GM19372 (cell line): Measurements from ENCODE around the gene CCAR1.
"Not testable (repeated sequence)": the region's sequence is repeated elsewhere in the genome, so short reads cannot be mapped to it uniquely, and the experiment has no call there.

Experiments
- ATAC-seq: cut with Tn5 transposase; IDR thresholded peaks from one replicate; pipeline ENCODE4 v1.9.1; 2021; ENCODE audit warnings: mild to moderate bottlenecking, low read depth, moderate library complexity; ENCODE audit not compliant: unreplicated experiment

CCAR1 gene

DNA sequence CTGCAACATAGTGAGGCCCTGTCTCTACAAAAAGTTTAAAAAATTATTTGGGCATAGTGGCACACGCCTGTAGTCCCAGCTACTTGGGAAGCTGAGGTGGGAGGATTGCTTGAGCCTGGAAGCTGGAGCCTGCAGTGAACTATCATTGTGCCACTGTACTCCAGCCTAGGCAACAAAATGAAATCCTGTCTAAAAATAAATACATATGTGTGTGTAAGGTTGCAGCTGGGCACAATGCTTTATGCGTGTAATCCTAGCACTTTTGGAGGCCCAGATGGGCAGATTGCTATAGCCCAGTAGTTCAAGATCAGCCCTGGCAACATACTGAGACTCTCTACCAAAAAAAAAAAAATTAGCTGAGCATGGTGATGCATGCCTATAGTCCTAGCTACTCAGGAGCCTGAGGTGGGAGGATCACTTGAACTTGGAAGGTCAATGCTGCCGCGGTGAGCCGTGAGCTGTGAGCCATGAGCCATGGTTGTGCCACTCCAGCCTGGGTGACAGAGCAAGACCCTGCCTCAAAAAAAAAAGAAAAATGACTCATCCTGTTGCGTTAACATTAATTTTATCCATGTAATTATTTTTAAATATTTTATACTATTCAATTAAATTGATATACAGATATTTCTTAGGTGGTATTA lies 38.3 kb downstream of the CCAR1 start:
- ATAC-seq: no peak

DNA sequence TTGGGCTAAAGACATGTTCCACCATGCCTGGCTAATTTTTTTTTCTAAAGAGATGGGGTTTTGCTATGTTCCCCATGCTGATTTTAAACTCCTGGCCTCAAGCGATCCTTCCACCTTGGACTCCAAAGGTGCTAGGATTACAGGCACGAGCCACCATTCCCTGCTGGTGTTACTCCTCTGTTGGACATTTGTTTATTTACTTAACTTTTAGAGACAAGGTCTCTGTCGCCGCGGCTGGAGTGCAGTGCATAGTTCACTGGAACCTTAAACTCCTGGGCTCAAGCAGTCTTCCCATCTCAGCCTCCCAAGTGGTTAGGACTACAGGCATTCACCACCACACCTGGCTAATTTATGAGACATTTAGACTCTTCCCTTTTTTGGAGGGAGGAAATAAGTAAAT lies 38.9 kb downstream of the CCAR1 start:
- ATAC-seq: no peak

DNA sequence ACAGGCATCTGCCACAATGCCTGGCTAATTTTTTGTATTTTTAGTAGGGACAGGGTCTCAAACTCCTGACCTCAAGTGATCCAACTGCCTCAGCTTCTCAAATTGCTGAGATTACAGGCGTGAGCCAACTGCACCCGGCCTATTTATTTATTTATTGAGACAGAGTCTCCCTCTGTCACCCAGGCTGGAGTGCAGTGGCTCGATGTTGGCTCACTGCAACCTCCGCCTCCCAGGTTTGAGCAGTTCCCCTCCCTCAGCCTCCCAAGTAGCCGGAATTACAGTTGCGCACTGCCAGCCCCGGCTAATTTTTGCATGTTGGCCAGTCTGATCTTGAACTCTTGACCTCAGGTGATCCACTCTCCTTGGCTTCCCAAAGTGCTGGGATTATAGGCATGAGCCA lies 46.4 kb downstream of the CCAR1 start:
- ATAC-seq: not testable (repeated sequence)

DNA sequence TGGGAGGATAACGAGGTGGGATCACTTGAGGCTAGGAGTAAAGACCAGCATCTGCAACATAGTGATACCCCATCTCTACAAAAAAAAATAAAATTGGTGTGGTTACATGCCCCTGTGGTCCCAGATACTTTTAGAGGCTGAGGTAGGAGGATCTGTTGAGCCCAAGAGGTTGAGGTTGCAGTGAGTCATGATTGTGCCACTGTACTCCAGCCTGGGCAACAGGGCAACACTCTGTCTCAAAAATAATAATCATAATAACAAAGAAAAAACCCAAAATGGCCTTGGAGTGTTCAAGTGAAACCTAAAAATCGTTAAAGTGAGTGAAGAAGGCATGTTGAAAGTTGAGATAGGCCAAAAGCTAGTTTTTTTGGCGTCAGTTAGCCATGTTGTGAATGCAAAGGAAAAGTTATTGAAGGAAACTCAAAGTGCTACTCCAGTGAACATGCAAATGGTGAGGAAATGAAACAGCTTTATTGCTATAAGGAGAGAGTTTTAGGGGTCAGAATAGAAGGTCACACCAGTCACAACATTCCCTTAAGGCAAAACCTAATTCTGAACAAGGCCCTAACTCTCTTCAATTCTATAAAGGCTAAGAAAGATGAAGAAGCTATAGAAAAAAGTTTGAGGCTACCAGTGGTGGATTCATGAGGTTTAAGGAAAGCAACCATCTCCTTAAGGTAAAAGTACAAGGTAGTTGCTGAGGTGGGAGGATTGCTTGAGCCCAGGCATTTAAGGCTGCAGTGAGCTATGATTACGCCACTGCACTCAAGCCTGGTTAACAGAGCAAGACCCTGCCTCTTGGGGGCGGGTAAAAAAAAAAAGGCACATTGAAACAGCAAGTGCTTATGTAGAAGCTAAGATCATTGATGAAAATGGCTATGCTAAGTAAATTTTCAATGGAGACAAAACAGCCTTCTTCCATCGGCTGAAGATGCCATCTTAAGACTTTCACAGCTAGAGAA lies 60.9 kb downstream of the CCAR1 start:
- ATAC-seq: no peak

DNA sequence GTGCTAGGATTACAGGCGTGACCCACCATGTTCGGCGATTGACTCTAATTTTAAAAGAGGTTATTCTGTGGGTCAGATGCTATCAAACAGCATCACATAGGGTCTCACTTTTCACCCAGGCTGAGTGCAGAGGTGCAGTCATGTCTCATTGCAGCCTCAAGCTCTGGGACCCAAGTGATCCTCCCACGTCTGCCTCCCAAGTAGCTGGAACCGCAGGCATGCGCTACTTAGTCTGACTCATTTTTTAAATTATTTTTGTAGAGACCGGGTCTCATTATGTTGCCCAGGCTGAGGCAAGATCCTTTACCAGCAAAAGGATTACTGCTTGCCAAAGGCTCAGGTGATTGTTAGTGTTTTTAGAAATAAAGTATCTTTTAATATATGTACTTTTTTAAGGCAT lies 63.4 kb downstream of the CCAR1 start:
- no peak for ATAC-seq

DNA sequence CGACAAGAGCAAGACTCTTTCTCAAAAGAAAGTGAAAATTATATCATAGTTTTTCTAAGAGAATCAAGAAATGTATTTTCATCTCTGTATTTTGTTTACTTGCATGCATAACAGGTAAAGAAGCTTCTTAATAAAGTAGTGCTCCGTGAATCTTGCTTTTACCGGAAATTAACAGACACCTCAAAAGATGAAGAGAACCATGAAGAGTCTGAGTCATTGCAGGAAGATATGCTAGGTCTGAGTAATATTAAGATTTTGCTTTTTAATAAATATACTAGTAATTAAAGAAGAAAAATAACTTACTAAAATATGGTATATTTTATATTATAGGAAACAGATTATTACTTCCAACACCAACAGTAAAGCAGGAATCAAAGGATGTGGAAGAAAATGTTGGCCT lies 66.8 kb downstream of the CCAR1 start:
- no peak for ATAC-seq

DNA sequence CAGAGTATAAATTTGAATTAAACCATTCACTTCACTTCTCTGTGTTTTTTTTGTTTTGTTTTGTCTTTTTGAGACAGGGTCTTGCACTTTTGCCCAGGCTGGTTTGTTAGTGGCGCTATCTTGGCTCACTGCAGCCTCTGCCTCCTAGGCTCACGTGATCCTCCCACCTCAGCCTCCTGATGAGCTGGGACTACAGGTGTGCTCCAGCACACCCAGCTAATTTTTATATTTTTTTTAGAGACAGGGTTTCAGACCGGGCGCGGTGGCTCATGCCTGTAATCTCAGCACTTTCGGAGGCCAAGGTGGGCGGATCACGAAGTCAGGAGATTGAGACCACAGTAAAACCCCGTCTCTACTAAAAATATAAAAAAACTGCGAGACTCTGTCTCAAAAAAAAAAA lies 69.4 kb downstream of the CCAR1 start:
- ATAC-seq: no peak

DNA sequence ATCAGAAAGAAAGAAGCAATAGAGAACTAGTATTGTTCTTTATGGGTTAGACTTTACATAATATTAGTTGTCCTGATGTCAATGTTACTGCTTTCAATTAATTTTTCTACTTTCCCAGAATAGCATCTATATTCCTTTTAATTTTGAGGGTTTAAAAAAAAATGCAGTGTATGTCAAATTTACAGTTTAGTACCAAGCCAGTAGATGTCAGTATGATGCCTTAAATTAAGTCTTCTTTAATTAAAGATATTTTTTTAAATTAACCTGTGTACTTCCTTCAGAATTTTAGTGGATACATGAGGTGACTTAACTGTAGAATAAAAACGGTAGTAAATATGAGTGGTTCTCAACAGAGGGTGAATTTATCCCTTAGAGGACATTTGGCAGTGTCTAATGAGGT lies 71.1 kb downstream of the CCAR1 start:
- no peak for ATAC-seq

DNA sequence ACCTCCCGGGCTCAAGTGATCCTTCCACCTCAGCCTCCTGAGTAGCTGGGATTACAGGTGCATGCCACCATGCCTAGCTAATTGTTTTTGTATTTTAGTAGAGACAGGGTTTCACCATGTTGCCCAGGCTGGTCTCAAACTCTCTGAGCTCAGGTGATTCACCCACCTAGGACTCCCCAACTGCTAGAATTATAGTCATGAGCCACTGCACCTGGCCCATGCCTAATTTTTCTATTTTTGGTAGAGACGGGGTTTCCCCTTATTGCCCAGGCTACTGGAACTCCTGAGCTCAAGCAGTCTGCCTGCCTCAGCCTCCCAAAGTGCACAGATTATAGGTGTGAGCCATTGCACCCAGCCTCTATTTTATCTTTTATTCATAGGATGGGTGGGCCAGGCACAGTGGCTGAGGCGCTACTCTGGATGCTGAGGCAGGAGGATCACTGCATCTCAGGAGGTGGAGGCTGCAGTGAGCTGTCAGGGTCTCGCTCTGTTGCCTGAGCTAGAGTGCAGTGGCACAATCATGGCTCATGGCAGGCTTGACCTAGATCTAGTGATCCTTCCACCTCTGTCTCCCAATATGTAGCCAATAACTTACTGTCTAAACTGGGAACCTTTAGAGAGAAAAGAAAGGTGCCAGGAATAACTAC lies 75.0 kb downstream of the CCAR1 start:
- ATAC-seq: no peak

DNA sequence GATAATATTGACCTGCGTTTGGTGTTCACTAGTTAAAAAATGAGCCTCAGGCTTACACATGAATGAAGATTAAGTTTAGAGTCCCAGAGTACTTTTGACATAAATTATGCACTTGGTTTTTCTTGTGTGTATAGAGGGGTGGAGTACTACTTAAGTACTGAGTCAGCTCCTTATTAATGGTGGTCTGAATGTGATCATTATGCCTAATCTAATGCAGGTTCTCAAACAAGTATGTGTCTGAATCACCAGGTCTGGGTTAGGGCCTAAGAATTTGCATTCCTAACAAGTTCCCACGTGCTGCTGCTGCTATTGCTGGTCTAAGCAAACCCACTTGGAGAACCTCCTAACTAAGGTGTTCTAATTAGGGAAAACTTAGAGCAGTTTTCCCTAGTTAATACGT lies 75.6 kb downstream of the CCAR1 start:
- no peak for ATAC-seq

DNA sequence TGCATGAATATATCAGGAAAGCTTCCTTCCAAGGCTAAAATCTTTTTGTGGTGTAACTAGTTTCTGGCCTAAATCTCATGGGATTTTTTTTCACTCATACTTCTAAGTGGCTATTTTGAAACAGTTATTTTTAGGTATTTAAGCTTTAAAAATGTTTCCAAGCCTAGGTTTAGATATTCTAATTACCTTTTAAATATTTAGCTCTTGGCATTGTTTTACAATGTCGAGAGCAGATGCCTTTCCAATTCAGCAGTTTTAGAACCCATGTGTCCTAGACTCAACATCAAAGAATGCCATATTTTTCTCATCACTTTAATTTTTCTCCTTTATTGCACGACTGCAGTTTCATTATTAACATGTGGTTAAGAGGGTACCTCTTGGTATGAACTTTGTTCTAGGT lies 79.2 kb downstream of the CCAR1 start:
- no peak for ATAC-seq

DNA sequence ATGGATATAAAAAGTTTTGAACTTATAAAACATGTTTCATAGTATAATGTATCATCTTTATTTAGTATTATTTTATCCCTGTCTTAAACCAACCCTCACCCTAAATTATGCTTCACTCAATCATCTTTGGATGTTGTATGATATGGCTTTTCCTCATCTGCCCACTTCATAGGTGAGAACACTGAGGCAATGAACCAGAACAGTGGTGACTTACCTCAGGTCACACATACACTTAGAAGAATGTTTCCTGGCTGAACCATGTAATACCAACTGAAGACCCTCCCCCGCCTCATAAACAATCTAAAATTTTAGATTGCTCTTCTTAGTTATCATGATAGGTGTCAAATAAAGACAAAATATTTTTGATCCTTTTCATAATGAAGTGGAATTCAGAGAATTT lies 83.7 kb downstream of the CCAR1 start:
- ATAC-seq: no peak

DNA sequence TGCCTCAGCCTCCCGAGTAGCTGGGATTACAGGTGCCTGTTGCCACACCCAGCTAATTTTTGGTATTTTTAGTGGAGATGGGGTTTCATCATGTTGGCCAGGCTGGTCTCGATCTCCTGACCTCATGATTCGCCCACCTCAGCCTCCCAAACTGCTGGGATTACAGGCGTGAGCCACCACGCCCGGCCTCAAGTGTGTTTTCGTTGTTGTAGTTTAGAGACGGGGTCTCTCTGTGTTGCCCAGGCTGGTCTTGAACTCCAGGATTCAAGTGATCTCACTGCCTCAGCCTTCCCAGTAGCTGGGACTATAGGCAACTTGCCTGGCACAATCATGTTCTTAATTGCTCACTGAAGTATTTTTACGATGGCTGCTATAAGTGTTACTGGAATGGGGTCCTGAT lies 89.8 kb downstream of the CCAR1 start:
- not testable (repeated sequence) for ATAC-seq

DNA sequence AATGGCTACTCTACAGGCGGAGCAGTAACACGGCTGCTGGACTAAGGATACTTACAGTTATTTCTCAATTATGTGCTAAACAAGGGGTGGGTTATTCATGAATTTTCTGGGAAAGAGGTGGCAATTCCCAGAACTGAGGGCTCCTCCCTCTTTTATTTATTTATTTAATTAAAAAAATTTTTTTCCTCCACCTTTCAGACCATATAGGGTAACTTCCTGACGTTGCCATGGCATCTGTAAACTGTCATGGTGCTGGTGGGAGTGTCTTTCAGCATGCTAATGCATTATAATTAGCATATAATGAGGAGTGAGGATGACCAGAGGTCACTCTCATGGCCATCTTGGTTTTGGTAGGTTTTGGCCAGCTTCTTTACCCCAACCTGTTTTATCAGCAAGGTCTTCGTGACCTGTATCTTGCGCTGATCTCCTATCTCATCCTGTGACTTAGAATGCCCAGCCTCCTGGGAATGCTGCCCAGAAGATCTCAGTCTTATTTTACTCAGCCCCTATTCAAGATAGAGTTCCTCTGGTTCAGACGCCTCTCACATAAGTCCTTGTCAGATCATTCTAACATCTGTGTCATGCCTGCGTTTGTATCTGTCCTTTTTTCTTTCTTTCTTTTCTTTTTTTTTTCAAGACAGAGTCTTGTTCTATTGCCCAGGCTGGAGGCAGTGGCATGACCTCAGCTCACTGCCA lies 90.4 kb downstream of the CCAR1 start:
- ATAC-seq: no peak

DNA sequence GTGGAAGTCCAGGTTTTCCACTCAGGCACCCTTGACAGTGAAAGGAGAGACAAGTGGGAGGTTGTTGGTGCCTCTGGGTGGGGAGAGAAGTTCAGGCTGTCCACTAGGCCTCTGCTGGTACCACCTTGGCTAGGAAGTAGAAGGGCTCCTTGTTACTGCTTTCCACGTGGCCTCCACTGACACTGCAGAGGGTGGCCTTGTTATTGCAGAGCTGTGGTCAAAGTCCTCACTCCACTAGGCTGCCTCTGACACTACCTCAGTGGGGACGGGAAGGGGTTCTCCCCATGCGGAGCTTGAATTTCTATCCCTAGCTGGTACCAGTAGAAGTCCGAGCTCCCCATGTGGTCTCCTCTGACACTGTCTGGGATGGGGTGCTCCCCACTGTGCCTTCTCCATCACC lies 91.4 kb downstream of the CCAR1 start:
- ATAC-seq: no peak

DNA sequence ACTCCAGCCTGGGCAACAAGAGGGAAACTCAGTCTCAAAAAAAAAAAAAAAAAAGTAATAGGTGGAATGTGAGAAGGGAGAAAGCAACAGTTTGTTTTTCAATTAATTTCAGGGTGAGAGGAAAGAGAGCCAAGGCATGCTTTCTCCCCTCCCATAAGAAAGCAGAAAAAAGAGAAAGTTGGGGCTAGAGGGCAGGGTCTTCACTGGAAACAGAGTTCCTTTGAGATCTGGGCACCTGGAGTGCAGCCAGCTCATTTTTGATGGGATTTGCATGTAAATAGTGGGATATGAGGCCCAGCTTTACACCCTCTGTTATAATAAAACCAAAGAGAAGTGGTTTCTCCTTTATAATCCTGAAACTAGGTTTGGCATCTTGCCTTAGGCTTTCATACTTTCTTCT lies 92.5 kb downstream of the CCAR1 start:
- no peak for ATAC-seq

DNA sequence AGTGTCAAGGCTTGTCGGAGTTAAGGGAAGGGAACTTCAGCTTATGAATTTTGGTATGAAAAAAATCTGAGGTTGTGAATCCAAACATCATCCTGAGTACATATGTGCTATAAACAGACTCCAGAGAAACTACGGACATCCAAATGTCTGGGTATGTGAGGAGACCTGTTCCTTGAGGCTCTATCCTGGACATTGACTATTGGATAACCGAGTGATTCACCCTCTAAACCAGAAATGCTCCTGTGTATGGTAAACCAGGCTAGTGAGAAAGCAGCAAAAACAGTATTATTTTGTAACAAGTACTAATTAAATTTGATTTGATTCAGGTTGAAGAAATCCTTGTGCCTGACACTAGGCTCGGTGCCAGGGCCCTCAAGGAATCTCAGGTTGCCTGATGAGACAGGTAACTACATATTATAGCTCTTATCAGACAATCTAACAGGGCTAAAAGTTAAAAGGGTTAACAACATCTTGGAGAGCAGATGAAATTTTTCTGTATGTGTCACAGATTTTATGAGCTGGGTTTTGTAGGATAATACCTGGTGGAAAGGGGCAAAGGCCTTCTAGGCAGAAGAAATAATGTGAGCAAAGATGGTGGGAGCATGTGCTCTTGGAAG lies 95.9 kb downstream of the CCAR1 start:
- ATAC-seq: no peak

DNA sequence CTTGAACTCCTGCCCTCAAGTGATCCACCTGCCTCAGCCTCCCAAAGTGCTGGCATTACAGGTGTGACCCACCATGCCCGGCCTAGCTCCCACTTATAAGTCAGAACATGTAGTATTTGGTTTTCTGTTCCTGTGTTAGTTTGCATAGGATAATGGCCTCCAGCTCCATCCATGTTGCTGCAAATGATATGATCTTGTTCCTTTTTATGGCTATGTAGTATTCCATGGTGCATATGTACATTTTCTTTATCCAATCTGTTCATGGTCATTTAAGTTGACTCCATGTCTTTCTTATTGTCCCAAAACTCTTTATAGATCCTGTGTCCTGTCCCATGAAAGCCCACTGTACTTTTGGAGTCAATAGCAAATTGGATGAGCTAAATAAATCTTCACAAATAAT lies 99.3 kb downstream of the CCAR1 start:
- not testable (repeated sequence) for ATAC-seq

DNA sequence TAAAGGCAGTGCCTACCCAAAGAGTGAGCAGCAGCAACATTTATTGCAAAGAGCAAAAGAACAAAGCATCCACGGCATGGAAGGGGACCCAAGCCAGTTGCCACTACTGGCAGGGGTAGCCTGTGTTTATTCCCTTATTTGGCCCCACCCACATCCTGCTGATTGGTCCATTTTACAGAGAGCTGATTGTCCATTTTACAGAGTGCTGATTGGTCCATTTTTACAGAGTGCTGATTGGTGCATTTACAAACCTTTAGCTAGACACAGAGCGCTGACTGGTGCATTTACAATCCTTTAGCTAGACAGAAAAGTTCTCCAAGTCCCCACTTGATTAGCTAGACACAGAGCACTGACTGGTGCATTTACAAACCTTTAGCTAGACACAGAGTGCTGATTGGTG lies 101.6 kb downstream of the CCAR1 start:
- not testable (repeated sequence) for ATAC-seq

DNA sequence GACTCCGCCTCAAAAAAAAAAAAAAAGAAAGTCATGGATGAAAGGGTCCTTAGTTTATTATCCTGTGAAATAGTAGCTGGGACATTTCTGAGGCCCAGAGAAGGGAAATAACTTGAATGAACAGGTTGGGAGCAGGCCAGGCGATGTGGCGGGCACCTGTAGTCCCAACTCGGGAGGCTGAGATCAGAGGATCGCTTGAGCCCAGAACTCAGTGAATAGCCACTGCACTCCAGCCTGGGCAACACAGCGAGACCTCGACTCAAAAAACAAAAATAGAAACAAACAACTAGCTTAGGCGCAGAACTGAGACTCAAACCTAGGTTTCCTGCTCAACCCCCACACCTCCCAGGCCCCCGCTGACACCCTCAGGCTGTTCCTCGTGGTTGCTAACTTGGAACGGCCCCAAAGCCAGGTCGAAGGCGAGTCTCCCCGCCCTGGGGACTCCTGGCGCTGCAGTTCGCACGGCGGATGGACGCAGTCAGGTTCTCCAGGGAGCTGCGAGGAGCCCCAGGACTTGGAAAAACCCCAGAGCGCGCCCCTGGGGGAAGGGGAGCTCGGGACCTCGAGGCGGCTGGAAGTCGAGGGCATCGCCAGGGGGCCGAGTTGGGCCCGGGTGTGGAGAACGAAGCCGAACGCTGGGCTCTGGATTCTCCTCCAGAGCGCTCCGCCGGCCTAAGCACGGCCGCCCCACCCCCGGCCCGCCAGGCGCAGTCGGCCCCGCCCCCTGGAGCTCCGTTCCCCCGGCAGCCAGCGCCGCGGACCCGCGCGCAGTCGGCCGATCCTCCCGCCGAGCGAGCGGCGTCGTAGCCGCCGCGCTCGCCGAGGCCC lies 105.9 kb downstream of the CCAR1 start, which contains the start of gene STOX1:
Gene STOX1 (plus strand): TSS at position 768 of the 828 bp plus-strand sequence. CDS start 93 bp downstream, outside the sequence.
- peak; percentile 71 for ATAC-seq
